Vagina (tissue), 2 donors: ENCODE data around the gene SLC10A6.

Source experiments
- POLR2A ChIP-seq, 2 donors: fragments of 450-650 bp; IDR thresholded peaks; one replicate each; pipeline ENCODE4 v1.6.1; 2017; ENCODE audit warnings: antibody characterized with exemption in 2 of 2, mild to moderate bottlenecking in 2 of 2, moderate library complexity in 2 of 2
- POLR2AphosphoS5 ChIP-seq, 2 donors: sonication (generic); formaldehyde crosslinking; IDR thresholded peaks; one replicate each; pipeline ENCODE4 v1.9.0; 2017; ENCODE audit warnings: antibody characterized with exemption in 2 of 2, mild to moderate bottlenecking in 2 of 2, low read depth in 1 of 2; ENCODE audit not compliant: insufficient read depth in 1 of 2
- TF ChIP-seq, protein P1 (sequence below), 3 experiments: fragments of 450-650 bp in 2 of 3; fragments of 200-600 bp in 1 of 3; sonication (generic) in 1 of 3; IDR thresholded peaks; one replicate each; pipeline ENCODE4 v1.5.1; 2017 to 2019; ENCODE audit warnings: antibody characterized with exemption in 3 of 3, mild to moderate bottlenecking in 2 of 3, moderate library complexity in 2 of 3

DNA sequence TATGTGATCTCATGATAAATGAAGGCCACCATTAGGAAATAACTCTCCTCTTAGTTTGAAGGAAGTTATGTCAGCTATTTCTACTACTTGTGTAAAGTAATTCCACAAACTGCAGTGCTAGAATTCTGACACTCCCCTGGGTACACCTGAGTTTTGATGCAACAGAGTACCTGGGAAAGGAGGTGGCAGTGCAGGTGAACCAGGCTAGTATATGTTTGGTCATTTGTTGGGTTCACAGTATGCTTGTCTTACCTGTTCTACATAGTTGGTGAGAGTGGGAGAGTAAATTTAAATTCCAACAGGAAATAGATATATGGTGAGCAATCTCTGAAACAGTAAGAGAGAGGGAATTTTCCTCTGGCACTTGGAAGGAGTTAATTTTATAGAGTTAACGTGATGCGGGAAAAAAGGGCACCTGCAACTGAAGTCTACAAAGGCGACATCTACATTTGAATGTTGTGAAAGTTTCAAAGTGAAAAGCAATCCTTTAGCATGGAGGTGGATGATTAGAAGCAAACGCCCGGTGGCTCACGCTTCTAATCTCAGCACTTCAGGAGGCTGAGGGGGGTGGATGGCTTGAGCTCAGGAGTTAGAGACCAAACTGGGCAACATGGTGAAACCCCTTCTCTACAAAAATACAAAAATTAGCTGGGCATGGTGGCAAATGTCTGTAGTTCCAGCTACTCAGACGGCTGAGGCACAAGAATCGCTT lies 8.3 kb upstream of the SLC10A6 start:
- TF ChIP-seq, protein P1, sequence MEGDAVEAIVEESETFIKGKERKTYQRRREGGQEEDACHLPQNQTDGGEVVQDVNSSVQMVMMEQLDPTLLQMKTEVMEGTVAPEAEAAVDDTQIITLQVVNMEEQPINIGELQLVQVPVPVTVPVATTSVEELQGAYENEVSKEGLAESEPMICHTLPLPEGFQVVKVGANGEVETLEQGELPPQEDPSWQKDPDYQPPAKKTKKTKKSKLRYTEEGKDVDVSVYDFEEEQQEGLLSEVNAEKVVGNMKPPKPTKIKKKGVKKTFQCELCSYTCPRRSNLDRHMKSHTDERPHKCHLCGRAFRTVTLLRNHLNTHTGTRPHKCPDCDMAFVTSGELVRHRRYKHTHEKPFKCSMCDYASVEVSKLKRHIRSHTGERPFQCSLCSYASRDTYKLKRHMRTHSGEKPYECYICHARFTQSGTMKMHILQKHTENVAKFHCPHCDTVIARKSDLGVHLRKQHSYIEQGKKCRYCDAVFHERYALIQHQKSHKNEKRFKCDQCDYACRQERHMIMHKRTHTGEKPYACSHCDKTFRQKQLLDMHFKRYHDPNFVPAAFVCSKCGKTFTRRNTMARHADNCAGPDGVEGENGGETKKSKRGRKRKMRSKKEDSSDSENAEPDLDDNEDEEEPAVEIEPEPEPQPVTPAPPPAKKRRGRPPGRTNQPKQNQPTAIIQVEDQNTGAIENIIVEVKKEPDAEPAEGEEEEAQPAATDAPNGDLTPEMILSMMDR (IDR thresholded peaks at IDR 0.05) = no peak
- no peak for TF ChIP-seq POLR2A (IDR thresholded peaks at IDR 0.05)
- TF ChIP-seq POLR2AphosphoS5 (IDR thresholded peaks at IDR 0.05; ENCODE audit: insufficient read depth in 1 of 2, low read depth in 1 of 2) = no peak
